ENCODE measurements around the gene RNF123. TPM values are rescaled to one million over a fixed set of nuclear protein-coding genes. Genes with fewer than 3 reads are reported as not detected.
A peak's percentile ranks its signal among the peaks of the same experiment; 100 is the strongest.

RNF123 gene
- total and polyA plus RNA-seq, 10 of the 15 experiments (the other 5 are each of a cell fraction or from before 2014, with no cell fraction given): 4.2 to 31.5 (median 17.6) TPM

DNA sequence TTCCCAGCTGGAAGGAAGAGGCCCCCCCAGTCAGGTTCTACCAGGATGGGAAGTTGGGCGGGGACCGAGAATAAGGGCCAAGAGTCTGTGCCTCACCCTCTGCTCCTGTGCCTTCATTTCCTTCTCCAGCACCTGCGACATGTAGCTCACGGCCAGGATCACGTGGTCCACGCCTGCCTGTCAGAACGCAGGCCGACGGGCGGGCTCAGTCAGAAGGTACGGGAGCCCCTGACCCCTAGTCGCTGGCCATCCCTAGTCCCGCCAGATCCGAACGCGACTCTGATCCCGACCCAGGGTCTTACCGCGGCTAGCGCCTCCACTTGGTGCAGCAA, 33.9 kb downstream of the RNF123 start (continued):
- TF ChIP-seq SMAD5 (IDR thresholded peaks at IDR 0.05; ENCODE audit: low read depth) (no peak), STAT3 (IDR thresholded peaks at IDR 0.05; ENCODE audit: low read depth, low read length) (no peak), NFYB (IDR thresholded peaks at IDR 0.05; ENCODE audit: insufficient read depth, low read depth, low read length) (peak; percentile 81), MTA2 (IDR thresholded peaks at IDR 0.05; ENCODE audit: low read depth) (no peak), ZNF217 (IDR thresholded peaks at IDR 0.05) (no peak), HDGF (IDR thresholded peaks at IDR 0.05) (no peak), RAD21 (IDR thresholded peaks at IDR 0.05; ENCODE audit: insufficient read depth, low read depth, low read length) (no peak), IRF4 (IDR thresholded peaks at IDR 0.05; ENCODE audit: low read depth, low read length) (no peak), SREBF2 (IDR thresholded peaks at IDR 0.05; ENCODE audit: low read length) (no peak), MYB (IDR thresholded peaks at IDR 0.05; ENCODE audit: borderline replicate concordance, low read depth, low read length) (no peak), CREB1 (IDR thresholded peaks at IDR 0.05; ENCODE audit: low read depth) (no peak), KDM1A (IDR thresholded peaks at IDR 0.05; ENCODE audit: borderline replicate concordance) (no peak), NR2C1 (IDR thresholded peaks at IDR 0.05) (no peak), ZNF274 (IDR thresholded peaks at IDR 0.05; ENCODE audit: insufficient read depth, insufficient read length) (no peak), PAX8 (IDR thresholded peaks at IDR 0.05) (no peak), ZZZ3 (IDR thresholded peaks at IDR 0.05; ENCODE audit: control insufficient read depth, insufficient read length, low read depth) (no peak), LARP7 (IDR thresholded peaks at IDR 0.05) (no peak), RB1 (IDR thresholded peaks at IDR 0.05; ENCODE audit: borderline replicate concordance) (no peak)
- TF ChIP-seq, protein P1, sequence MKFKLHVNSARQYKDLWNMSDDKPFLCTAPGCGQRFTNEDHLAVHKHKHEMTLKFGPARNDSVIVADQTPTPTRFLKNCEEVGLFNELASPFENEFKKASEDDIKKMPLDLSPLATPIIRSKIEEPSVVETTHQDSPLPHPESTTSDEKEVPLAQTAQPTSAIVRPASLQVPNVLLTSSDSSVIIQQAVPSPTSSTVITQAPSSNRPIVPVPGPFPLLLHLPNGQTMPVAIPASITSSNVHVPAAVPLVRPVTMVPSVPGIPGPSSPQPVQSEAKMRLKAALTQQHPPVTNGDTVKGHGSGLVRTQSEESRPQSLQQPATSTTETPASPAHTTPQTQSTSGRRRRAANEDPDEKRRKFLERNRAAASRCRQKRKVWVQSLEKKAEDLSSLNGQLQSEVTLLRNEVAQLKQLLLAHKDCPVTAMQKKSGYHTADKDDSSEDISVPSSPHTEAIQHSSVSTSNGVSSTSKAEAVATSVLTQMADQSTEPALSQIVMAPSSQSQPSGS (IDR thresholded peaks at IDR 0.05; ENCODE audit: low read length): no peak
- TF ChIP-seq, protein P2, sequence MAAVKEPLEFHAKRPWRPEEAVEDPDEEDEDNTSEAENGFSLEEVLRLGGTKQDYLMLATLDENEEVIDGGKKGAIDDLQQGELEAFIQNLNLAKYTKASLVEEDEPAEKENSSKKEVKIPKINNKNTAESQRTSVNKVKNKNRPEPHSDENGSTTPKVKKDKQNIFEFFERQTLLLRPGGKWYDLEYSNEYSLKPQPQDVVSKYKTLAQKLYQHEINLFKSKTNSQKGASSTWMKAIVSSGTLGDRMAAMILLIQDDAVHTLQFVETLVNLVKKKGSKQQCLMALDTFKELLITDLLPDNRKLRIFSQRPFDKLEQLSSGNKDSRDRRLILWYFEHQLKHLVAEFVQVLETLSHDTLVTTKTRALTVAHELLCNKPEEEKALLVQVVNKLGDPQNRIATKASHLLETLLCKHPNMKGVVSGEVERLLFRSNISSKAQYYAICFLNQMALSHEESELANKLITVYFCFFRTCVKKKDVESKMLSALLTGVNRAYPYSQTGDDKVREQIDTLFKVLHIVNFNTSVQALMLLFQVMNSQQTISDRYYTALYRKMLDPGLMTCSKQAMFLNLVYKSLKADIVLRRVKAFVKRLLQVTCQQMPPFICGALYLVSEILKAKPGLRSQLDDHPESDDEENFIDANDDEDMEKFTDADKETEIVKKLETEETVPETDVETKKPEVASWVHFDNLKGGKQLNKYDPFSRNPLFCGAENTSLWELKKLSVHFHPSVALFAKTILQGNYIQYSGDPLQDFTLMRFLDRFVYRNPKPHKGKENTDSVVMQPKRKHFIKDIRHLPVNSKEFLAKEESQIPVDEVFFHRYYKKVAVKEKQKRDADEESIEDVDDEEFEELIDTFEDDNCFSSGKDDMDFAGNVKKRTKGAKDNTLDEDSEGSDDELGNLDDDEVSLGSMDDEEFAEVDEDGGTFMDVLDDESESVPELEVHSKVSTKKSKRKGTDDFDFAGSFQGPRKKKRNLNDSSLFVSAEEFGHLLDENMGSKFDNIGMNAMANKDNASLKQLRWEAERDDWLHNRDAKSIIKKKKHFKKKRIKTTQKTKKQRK (IDR thresholded peaks at IDR 0.05; ENCODE audit: low read depth, low read length): no peak
- TF ChIP-seq, protein P3, sequence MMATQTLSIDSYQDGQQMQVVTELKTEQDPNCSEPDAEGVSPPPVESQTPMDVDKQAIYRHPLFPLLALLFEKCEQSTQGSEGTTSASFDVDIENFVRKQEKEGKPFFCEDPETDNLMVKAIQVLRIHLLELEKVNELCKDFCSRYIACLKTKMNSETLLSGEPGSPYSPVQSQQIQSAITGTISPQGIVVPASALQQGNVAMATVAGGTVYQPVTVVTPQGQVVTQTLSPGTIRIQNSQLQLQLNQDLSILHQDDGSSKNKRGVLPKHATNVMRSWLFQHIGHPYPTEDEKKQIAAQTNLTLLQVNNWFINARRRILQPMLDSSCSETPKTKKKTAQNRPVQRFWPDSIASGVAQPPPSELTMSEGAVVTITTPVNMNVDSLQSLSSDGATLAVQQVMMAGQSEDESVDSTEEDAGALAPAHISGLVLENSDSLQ (IDR thresholded peaks at IDR 0.05): peak; percentile 81
- TF ChIP-seq, protein P4, sequence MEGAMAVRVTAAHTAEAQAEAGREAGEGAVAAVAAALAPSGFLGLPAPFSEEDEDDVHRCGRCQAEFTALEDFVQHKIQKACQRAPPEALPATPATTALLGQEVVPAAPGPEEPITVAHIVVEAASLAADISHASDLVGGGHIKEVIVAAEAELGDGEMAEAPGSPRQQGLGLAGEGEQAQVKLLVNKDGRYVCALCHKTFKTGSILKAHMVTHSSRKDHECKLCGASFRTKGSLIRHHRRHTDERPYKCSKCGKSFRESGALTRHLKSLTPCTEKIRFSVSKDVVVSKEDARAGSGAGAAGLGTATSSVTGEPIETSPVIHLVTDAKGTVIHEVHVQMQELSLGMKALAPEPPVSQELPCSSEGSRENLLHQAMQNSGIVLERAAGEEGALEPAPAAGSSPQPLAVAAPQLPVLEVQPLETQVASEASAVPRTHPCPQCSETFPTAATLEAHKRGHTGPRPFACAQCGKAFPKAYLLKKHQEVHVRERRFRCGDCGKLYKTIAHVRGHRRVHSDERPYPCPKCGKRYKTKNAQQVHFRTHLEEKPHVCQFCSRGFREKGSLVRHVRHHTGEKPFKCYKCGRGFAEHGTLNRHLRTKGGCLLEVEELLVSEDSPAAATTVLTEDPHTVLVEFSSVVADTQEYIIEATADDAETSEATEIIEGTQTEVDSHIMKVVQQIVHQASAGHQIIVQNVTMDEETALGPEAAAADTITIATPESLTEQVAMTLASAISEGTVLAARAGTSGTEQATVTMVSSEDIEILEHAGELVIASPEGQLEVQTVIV (IDR thresholded peaks at IDR 0.05; ENCODE audit: borderline replicate concordance, partially characterized antibody): no peak
- TF ChIP-seq, protein P5, sequence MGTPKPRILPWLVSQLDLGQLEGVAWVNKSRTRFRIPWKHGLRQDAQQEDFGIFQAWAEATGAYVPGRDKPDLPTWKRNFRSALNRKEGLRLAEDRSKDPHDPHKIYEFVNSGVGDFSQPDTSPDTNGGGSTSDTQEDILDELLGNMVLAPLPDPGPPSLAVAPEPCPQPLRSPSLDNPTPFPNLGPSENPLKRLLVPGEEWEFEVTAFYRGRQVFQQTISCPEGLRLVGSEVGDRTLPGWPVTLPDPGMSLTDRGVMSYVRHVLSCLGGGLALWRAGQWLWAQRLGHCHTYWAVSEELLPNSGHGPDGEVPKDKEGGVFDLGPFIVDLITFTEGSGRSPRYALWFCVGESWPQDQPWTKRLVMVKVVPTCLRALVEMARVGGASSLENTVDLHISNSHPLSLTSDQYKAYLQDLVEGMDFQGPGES (IDR thresholded peaks at IDR 0.05): no peak
